Naive thymus-derived CD8-positive, alpha-beta T cell (primary cell): ENCODE data around the gene NFATC2. TPM values are rescaled to one million over a fixed set of nuclear protein-coding genes. Genes with fewer than 3 reads are reported as not detected.

Experiments
- ATAC-seq, 2 donors: fragments of 150-1000 bp; cut with Tn5 transposase in 1 of 2; sonication (Bioruptor Pico), chemical (Tn5 transposase) in 1 of 2; 1 replicate in 1 of 2; 2 replicates in 1 of 2; pipeline ENCODE4 v1.10.0; 2021; ENCODE audit warnings: mild to moderate bottlenecking in 2 of 2, moderate library complexity in 2 of 2
- POLR2A ChIA-PET: fragments of 350-600 bp; sonication (Branson Sonifier 250); formaldehyde crosslinking; loops from one replicate; lab custom pipeline; 2021; ENCODE audit warnings: antibody characterized with exemption; lab: Charles Lee
- DNase-seq, 10 donors: peaks; one replicate each; pipeline versions ENCODE4 v3.0.0 to v3.0.0-alpha.2; 2020 to 2022
- H3K27ac Mint-ChIP-seq, 10 donors: one replicate each; pipeline ENCODE4 v1.8.0; 2020 to 2022; ENCODE audit warnings: mild to moderate bottlenecking in 10 of 10, mixed read lengths in 10 of 10, moderate library complexity in 4 of 10, inconsistent platforms in 1 of 10
- H3K27me3 Mint-ChIP-seq, 5 donors: one replicate each; pipeline ENCODE4 v1.8.0; 2021 to 2022; ENCODE audit warnings: mixed read lengths in 5 of 5
- H3K36me3 Mint-ChIP-seq, 3 donors: one replicate each; pipeline ENCODE4 v1.8.0; 2020 to 2022; ENCODE audit warnings: mixed read lengths in 3 of 3, mild to moderate bottlenecking in 2 of 3, inconsistent platforms in 1 of 3
- H3K4me1 Mint-ChIP-seq, 4 donors: one replicate each; pipeline ENCODE4 v1.8.0; 2021 to 2022; ENCODE audit warnings: mixed read lengths in 4 of 4
- H3K4me3 Mint-ChIP-seq, 10 donors: one replicate each; pipeline ENCODE4 v1.8.0; 2020 to 2022; ENCODE audit warnings: mild to moderate bottlenecking in 10 of 10, mixed read lengths in 10 of 10, moderate library complexity in 6 of 10, inconsistent platforms in 1 of 10
- H3K9me3 Mint-ChIP-seq, 9 donors: one replicate each; pipeline ENCODE4 v1.8.0; 2020 to 2022; ENCODE audit warnings: mixed read lengths in 9 of 9, mild to moderate bottlenecking in 3 of 9, inconsistent platforms in 1 of 9, moderate library complexity in 1 of 9
- polyA plus RNA-seq, 3 donors: library from polyadenylated mRNA; unstranded; fragments of 300-500 nt; fragmentation: Illumina TruSeq; gene quantifications; one replicate each; pipeline ENCODE4 v1.2.3, GENCODE V29; 2021
- total RNA-seq, 8 experiments: library from RNA in 2 of 8; stranded (reverse) in 2 of 8; gene quantifications; one replicate each; pipeline ENCODE4 v1.2.3 and lab custom pipeline; 2021 to 2026

The NFATC2 gene
- total and polyA plus RNA-seq, 5 experiments from 2014 or later, result 14.5 to 36.3 (median 23.8) TPM

DNA sequence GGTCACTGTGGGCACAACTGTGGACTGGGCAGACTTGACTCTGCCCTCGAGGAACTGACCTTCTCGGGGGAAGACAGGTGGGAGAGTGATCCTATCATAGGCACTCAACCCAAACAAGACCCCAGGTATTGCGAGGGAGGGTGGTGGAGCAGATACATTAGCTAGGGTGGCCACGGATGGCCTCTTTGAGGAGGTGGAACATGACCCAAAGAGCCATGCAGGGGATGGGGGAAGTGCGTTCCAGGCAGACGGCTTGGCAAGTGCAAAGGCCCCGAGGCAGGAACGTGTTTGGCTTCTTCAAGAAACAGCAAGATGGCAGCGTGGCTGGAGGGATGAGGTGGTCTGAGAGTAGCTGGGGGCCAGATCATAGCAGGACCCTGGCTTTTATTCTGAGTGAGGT is 167.6 kb downstream of the NFATC2 start:
- POLR2A ChIA-PET, result no interaction called here
- Mint-ChIP-seq H3K27ac (peak overlapping the region in 2 of 10 donors; percentile 49 to 75), H3K4me3 (no peak overlapping the region), H3K36me3 (peaks cover 0 to 2% (median 0%) of the 10 kb centered on the region in 3 donors), H3K4me1 (peaks cover 0 to 6% (median 4%) of the 10 kb centered on the region in 4 donors), H3K9me3 (no peaks in the 10 kb centered on the region), H3K27me3 (no peaks in the 10 kb centered on the region)
- DNase-seq, result peak in 1 of 10 donors; percentile 14
- ATAC-seq, result no peak

DNA sequence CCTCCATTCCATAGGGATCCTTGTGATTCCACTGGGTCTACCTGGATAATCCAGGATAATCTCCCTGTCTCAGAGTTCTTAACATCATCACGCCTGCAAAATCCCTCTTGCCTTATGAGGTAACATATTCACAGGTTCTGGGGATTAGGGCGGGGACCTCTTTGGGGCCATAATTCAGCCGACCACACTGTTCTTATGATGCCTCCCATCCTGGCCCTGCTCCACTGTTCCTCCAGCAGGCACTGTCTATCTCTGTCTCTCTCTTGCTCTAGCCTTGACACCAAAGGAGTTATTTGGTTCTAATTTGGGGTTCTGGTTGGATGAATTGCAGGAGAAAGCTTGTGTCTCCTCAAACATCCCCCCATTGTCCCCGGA is 168.1 kb downstream of the NFATC2 start:
- Mint-ChIP-seq H3K4me3 (no peak overlapping the region), H3K9me3 (no peaks in the 10 kb centered on the region), H3K27me3 (no peaks in the 10 kb centered on the region), H3K27ac (peak overlapping the region in 2 of 10 donors; percentile 49 to 73), H3K36me3 (peaks cover 0 to 2% (median 0%) of the 10 kb centered on the region in 3 donors), H3K4me1 (peaks cover 0 to 6% (median 4%) of the 10 kb centered on the region in 4 donors)
- ATAC-seq (no peak), DNase-seq (no peak)
- POLR2A ChIA-PET, result no interaction called here

DNA sequence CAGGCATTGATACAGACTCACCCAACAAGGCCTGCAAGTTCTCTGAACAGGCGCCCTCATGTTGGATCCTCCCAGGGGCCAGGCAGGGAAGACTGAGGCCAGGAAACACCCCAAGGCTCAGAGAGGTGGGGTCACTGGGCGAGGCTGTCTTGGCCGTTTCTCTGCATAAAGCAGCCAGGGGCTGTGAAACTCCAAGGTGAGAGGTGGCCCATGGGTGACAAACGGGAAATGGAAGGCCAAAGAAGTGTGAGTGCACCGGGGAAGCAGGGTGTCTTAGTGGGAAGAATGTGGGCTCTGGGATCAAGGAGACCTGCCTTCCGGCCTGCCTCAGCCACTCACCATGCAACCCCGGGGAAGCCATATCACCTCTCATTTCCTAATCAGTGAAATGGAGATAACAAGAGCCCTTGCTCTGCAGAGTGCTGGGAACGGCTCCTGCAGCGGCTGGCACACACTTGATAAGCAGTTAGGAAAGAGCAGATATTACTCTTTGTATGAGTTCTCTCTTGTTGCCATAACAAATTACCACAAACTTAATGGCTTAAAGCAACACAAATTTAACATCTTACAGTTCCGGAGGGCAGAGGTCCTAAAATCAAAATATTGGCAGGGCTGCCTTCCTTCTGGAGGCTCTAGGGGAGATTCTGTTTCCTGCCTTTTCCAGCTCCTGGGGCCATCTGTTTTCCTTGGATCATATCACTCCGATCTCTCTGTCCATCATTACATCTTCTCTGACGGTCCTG is 168.6 kb downstream of the NFATC2 start:
- H3K4me3 Mint-ChIP-seq, result no peak overlapping the region
- H3K36me3 Mint-ChIP-seq, result peaks cover 0 to 2% (median 0%) of the 10 kb centered on the region in 3 donors
- no peak for ATAC-seq

DNA sequence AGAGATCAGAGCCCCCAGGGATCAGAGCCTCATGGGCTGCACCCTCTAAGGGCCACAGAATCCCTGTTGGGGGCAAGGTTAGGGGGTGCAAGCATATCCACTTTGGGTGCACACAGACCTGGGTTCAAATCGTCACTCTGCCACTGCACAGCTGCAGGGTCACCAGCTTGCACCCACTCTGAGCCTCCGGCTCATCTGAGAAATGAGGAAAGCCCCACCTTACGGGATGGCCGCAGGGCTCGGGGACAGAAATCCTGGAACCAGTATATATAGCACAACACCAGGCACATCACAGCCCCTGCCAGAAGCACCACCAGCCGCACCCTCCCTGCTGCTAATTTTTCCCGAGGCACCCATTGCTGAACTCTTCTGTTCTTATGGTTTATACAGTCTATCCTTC is 169.6 kb downstream of the NFATC2 start:
- Mint-ChIP-seq H3K4me1 (peaks cover 0 to 5% (median 3%) of the 10 kb centered on the region in 4 donors), H3K27me3 (peaks cover 0 to 2% (median 0%) of the 10 kb centered on the region in 5 donors), H3K9me3 (no peaks in the 10 kb centered on the region), H3K27ac (peak overlapping the region in 1 of 10 donors; percentile 20), H3K4me3 (no peak overlapping the region), H3K36me3 (peaks cover 0 to 2% (median 0%) of the 10 kb centered on the region in 3 donors)
- no peak for ATAC-seq
- DNase-seq, result no peak
- POLR2A ChIA-PET, result interaction anchor here (1.0 to 1.3 kb wide), 2 partner anchors 168 to 222 kb away, joined by 3 read pairs; no protein-coding TSS in a partner anchor

More for the DNA sequence above, 168.6 kb downstream of the NFATC2 start:
- no peaks in the 10 kb centered on the region for H3K27me3 Mint-ChIP-seq
- H3K27ac Mint-ChIP-seq, result peak overlapping the region in 2 of 10 donors; percentile 33 to 73
- DNase-seq, result no peak
- peaks cover 0 to 6% (median 4%) of the 10 kb centered on the region in 4 donors for H3K4me1 Mint-ChIP-seq
- POLR2A ChIA-PET, result no interaction called here
- H3K9me3 Mint-ChIP-seq, result no peaks in the 10 kb centered on the region

DNA sequence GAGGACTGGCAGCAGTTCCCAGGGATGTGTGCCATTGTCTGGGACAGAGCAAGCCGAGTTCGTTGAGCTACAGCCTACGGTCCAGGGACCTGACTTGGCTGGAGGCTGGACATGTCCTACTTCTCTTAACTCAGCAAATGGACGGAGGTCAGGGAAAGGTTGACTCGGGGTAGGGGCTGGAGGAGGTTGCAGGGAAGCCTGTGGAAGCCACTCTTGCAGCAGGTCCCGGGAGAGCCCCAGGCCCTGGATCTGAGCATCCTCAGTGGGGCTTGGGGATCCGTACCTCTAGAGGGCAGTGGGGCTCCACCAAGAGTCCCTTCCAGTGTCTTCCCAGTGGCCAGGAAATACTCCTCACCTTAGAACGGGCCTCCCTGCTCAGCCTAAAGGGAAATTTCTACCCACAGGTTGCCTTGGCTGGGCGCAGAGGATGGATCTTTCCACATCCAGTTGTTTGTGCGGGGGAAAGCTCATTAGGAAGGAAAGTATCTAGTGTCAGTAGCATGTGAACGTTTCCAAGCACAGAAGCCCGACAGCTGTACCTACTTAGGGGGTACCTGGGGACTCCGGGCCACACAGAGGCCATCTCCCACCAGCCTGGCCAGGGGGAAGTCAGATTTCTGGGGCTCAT is 170.2 kb downstream of the NFATC2 start:
- Mint-ChIP-seq H3K36me3 (peaks cover 0 to 2% (median 0%) of the 10 kb centered on the region in 3 donors), H3K9me3 (no peaks in the 10 kb centered on the region), H3K27ac (no peak overlapping the region), H3K4me1 (peaks cover 0 to 5% (median 3%) of the 10 kb centered on the region in 4 donors), H3K27me3 (peaks cover 0 to 2% (median 0%) of the 10 kb centered on the region in 5 donors), H3K4me3 (no peak overlapping the region)
- POLR2A ChIA-PET, result interaction anchor here (1.0 to 1.3 kb wide), 2 partner anchors 169 to 223 kb away, joined by 3 read pairs; no protein-coding TSS in a partner anchor
- ATAC-seq (peak; percentile 51 to 86), DNase-seq (peak; percentile 8 to 71 (median 44))

DNA sequence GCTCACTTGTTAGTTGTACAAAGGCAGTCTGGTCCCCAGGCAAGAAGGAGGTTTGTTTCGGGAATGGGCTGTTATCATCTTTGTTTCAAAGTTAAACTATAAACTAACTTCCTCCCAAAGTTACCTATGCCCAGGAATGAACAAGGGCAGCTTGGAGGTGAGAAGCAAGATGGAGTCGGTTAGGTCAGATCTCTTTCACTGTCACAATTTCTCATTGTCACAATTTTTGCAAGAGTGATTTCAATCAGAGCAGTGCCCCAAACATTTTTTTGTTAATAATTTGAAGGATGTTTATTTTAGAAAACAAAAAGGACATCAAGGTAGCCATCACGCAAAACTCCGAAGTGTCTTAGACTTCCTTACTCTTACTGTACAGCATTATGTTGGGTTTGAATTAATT is 170.8 kb downstream of the NFATC2 start:
- ATAC-seq (no peak), DNase-seq (no peak)
- POLR2A ChIA-PET, result interaction anchor here (1.0 to 1.3 kb wide), 2 partner anchors 170 to 223 kb away, joined by 3 read pairs; no protein-coding TSS in a partner anchor
- peaks cover 0 to 5% (median 3%) of the 10 kb centered on the region in 4 donors for H3K4me1 Mint-ChIP-seq
- peak overlapping the region in 1 of 10 donors; percentile 13 for H3K27ac Mint-ChIP-seq
- no peaks in the 10 kb centered on the region for H3K9me3 Mint-ChIP-seq
- H3K36me3 Mint-ChIP-seq, result peaks cover 0 to 2% (median 0%) of the 10 kb centered on the region in 3 donors
- peaks cover 0 to 5% (median 5%) of the 10 kb centered on the region in 5 donors for H3K27me3 Mint-ChIP-seq
- H3K4me3 Mint-ChIP-seq, result no peak overlapping the region

DNA sequence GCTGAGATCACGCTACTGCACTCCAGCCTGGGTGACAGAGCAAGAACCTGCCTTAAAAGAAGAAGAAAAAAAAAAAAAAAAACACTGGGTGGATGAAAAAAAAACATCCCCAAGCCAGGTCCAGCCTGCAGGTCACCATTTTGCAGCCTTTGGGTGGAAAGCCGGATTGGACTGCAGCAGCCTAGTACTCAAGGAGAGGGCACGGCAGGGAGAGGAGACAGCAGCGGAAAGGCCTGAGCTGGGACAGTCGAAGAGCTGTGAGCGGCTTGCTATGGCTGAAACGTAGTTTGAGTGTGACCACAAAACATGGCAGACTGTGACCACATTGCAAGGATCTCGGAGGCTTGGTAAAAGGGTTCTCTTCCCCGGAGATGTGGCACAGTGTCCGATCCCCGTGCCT is 173.0 kb downstream of the NFATC2 start:
- POLR2A ChIA-PET, result no interaction called here
- Mint-ChIP-seq H3K27ac (no peak overlapping the region), H3K36me3 (no peaks in the 10 kb centered on the region), H3K4me1 (peaks cover 0 to 5% (median 2%) of the 10 kb centered on the region in 4 donors), H3K4me3 (no peak overlapping the region), H3K9me3 (peaks cover 0 to 2% (median 0%) of the 10 kb centered on the region in 9 donors), H3K27me3 (peaks cover 0 to 9% (median 5%) of the 10 kb centered on the region in 5 donors)
- DNase-seq, result no peak
- ATAC-seq, result no peak

DNA sequence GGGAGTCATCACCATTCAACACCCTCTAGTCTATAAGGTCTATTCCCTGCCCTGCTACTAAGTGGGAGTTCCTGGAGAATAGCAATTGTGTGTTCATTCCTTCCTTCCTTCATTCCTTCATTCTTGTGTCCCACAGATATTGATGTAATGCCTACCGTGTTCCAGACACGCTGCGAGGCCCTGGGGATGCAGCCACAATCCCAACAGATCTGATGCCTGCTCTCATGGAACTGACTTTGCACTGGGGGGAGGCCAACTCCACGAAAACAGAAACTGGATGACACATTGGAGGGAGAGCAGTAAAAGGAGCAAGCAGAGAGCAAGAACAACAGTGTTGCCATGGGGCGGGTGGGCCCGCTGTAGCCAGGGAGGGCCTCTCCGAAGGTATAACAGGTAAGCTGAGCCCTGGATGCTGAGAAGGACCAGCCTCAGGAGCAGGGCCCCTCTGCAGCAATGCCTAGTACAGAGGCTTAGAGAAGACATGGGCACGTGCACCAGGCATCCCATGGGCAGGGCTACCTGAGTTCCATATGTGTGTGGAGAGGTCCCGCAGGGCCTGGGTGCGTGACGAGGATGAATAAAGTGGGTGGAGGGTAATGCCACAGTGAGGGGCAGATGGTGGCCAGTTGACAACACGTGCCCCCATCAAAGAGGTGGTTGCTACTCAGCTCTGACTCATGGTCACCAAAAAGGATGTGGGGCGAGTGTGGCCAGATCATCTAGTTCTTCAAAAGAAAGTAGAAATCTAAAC is 173.9 kb downstream of the NFATC2 start:
- peaks cover 0 to 5% (median 2%) of the 10 kb centered on the region in 4 donors for H3K4me1 Mint-ChIP-seq
- no peak overlapping the region for H3K27ac Mint-ChIP-seq
- H3K27me3 Mint-ChIP-seq, result peaks cover 0 to 9% (median 5%) of the 10 kb centered on the region in 5 donors
- H3K4me3 Mint-ChIP-seq, result peak overlapping the region in 1 of 10 donors; percentile 15
- peaks cover 0 to 7% (median 4%) of the 10 kb centered on the region in 9 donors for H3K9me3 Mint-ChIP-seq
- no peak for ATAC-seq
- peaks cover 0 to 5% (median 2%) of the 10 kb centered on the region in 3 donors for H3K36me3 Mint-ChIP-seq
- peak in 1 of 10 donors; percentile 56 for DNase-seq
- POLR2A ChIA-PET, result no interaction called here

DNA sequence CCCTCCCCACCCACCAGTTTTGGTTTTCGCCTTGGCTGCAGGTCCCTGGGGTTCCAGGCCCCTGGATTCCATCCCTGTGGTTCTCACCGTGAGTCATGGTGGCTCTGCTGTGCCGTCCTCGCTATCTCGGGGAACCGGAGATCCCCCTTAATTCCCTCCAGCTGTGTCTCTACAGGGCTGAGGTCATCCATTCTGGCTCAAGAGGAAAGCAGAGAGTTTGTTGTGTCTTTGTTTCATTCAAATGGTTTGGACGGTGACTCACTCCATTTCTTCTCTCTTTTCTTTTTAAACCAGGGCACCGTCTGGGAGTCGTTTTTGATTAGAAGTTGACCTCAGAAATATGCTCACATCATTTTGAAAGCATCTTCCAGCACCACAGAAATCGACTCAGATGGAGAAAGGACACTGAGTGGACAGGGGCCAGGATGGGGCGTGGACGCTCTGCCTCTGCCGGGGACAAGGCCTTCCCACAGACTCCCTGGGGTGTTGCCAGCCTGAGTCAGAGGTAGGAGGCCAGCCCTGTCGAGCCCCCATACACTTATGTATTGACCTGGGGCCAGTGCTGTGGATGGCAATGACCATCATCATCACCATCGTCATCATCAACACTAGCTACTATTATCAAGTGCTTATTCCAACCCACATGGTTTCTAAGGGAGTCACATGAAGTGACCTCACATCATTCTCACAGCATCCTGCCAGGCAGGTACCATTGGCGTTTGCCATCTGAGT is 176.2 kb downstream of the NFATC2 start:
- ATAC-seq (no peak), DNase-seq (no peak)
- Mint-ChIP-seq H3K9me3 (peaks cover 0 to 10% (median 8%) of the 10 kb centered on the region in 9 donors), H3K27ac (no peak overlapping the region), H3K4me1 (no peaks in the 10 kb centered on the region), H3K36me3 (peaks cover 0 to 13% (median 2%) of the 10 kb centered on the region in 3 donors), H3K4me3 (no peak overlapping the region), H3K27me3 (peaks cover 0 to 9% (median 6%) of the 10 kb centered on the region in 5 donors)
- POLR2A ChIA-PET, result no interaction called here

DNA sequence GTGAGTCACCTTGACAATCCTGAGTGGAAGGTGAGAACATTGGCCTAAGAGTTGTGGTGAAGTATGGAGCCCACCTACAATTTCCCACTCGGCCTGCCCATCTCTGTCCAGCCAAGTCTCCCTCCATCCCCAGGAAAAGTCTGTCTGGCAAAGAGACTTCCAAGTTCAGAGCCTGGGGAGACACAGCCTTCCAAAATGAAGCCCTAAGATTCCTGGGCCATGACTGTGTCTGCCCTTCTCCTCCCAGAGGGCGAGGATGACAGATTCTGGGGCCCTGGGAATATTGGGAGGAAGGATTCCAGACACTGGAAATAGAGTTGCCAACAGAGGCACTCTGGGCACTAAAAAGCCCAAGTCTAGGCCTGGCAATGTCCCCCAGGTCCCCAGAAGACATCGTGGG is 176.8 kb downstream of the NFATC2 start:
- POLR2A ChIA-PET, result no interaction called here
- H3K4me1 Mint-ChIP-seq, result no peaks in the 10 kb centered on the region
- no peak overlapping the region for H3K4me3 Mint-ChIP-seq
- H3K27me3 Mint-ChIP-seq, result peaks cover 0 to 12% (median 6%) of the 10 kb centered on the region in 5 donors
- no peak overlapping the region for H3K27ac Mint-ChIP-seq
- H3K9me3 Mint-ChIP-seq, result peaks cover 0 to 10% (median 8%) of the 10 kb centered on the region in 9 donors
- no peak for DNase-seq
- ATAC-seq, result no peak
- peaks cover 0 to 13% (median 2%) of the 10 kb centered on the region in 3 donors for H3K36me3 Mint-ChIP-seq

DNA sequence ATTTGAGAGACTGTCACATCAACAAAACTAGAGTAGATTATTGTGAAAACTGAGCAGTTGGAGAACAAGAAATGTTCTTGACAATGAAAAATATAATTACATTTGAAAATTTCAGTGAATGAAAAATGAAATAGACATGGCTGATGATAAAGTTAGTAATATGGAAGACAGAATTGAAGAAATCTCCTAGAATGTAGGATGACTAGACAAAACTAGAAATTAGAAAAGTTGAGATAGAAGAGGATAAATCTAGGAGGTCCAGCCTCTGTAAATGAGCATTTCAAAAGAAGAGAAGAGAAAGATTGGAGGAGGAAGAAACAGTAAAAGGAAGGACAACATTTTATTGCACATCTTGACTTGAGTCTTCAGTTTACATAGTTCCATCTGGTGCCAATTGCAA is 178.7 kb downstream of the NFATC2 start:
- DNase-seq (no peak), ATAC-seq (no peak)
- Mint-ChIP-seq H3K36me3 (peaks cover 0 to 13% (median 2%) of the 10 kb centered on the region in 3 donors), H3K4me3 (no peak overlapping the region), H3K9me3 (peaks cover 0 to 10% (median 8%) of the 10 kb centered on the region in 9 donors), H3K4me1 (no peaks in the 10 kb centered on the region), H3K27me3 (peaks cover 0 to 12% (median 6%) of the 10 kb centered on the region in 5 donors), H3K27ac (no peak overlapping the region)
- POLR2A ChIA-PET, result no interaction called here

DNA sequence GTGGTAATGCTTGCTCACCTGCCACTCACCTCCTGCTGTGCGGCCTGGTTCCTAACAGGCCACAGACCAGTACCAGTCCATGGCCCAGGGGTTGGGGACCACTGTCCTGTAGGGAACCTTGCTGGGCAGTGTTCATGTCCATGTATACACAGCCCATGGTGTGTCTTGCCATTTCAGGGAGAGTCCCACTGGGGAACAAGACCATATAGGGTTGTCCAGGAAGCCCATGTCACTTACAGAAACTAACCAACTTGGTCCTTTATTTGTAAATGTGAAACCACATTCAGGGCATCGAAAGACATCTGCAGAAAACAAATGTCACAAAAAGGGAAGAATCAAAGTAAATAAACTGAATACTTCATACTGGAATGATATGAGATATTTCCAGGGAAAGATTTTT is 179.1 kb downstream of the NFATC2 start:
- H3K4me3 Mint-ChIP-seq, result no peak overlapping the region
- H3K27ac Mint-ChIP-seq, result no peak overlapping the region
- H3K27me3 Mint-ChIP-seq, result peaks cover 0 to 13% (median 3%) of the 10 kb centered on the region in 5 donors
- DNase-seq, result no peak
- H3K9me3 Mint-ChIP-seq, result peaks cover 0 to 10% (median 8%) of the 10 kb centered on the region in 9 donors
- peaks cover 0 to 13% (median 2%) of the 10 kb centered on the region in 3 donors for H3K36me3 Mint-ChIP-seq
- H3K4me1 Mint-ChIP-seq, result no peaks in the 10 kb centered on the region
- POLR2A ChIA-PET, result no interaction called here
- ATAC-seq, result no peak
